H1 (cell line): ENCODE measurements around the gene NME7. TPM values are rescaled to one million over a fixed set of nuclear protein-coding genes. Genes with fewer than 3 reads are reported as not detected.

Experiments
- CTCF ChIA-PET: fragments of 300-600 bp; sonication (Branson Sonifier 250); formaldehyde crosslinking; loops from one replicate; lab custom pipeline; 2021; ENCODE audit not compliant: partially characterized antibody; lab: Charles Lee
- POLR2A ChIA-PET: fragments of 300-600 bp; sonication (Branson Sonifier 250); formaldehyde crosslinking; loops from one replicate; lab custom pipeline; 2021; ENCODE audit warnings: inconsistent platforms; ENCODE audit not compliant: partially characterized antibody; lab: Charles Lee
- DNase-seq, 2 experiments: peaks; one replicate each; pipeline versions ENCODE4 v3.0.0 to v3.0.0-alpha.2; 2010 to 2022; ENCODE audit warnings: low spot score in 2 of 2, low read depth in 1 of 2, mixed read lengths in 1 of 2
- FAIRE-seq: peaks from 2 replicates; lab custom pipeline; 2011; peaks lifted over from hg19 to GRCh38; lab: Jason Lieb, UNC
- H2AFZ ChIP-seq: 2 replicates; pipeline ENCODE4 v1.8.1; 2012; ENCODE audit warnings: low read length, inconsistent platforms
- H2AK5ac ChIP-seq: 2 replicates; pipeline ENCODE4 v1.6.1; 2013; ENCODE audit warnings: low read depth, low read length
- H2BK120ac ChIP-seq: replicated peaks from 2 replicates; pipeline ENCODE3; 2013; ENCODE audit warnings: low read depth, low read length, inconsistent platforms
- H2BK12ac ChIP-seq: 2 replicates; pipeline ENCODE4 v1.6.1; 2013; ENCODE audit warnings: low read depth, low read length
- H2BK15ac ChIP-seq: 2 replicates; pipeline ENCODE4 v1.6.1; 2013; ENCODE audit warnings: low read length
- H2BK20ac ChIP-seq: 2 replicates; pipeline ENCODE4 v1.6.1; 2013; ENCODE audit warnings: low read length
- H2BK5ac ChIP-seq: 2 replicates; pipeline ENCODE4 v1.6.1; 2013; ENCODE audit warnings: low read depth, low read length
- H3K14ac ChIP-seq: 2 replicates; pipeline ENCODE4 v1.6.1; 2013; ENCODE audit warnings: inconsistent platforms; ENCODE audit not compliant: insufficient read length
- H3K18ac ChIP-seq: 2 replicates; pipeline ENCODE4 v1.6.1; 2013; ENCODE audit warnings: low read length; ENCODE audit errors: extremely low read depth
- H3K23ac ChIP-seq: 2 replicates; pipeline ENCODE4 v1.6.1; 2013; ENCODE audit warnings: inconsistent platforms; ENCODE audit not compliant: insufficient read length
- H3K23me2 ChIP-seq: 2 replicates; pipeline ENCODE4 v1.6.1; 2013; ENCODE audit warnings: low read depth, low read length
- H3K27ac ChIP-seq: 2 replicates; pipeline ENCODE4 v1.6.1; 2011; ENCODE audit warnings: low read depth, low read length, inconsistent platforms
- H3K27me3 ChIP-seq, 4 experiments: replicated peaks in 1 of 4; 1 replicate in 1 of 4; 2 replicates in 3 of 4; pipeline versions ENCODE4 v1.6.1 to v1.8.1; 2011 to 2013; ENCODE audit warnings: low read length in 3 of 4, mild to moderate bottlenecking in 3 of 4, inconsistent platforms in 2 of 4, mixed read lengths in 2 of 4, moderate library complexity in 1 of 4; ENCODE audit not compliant: control insufficient read depth in 3 of 4, insufficient read depth in 3 of 4; ENCODE audit errors: extremely low read depth in 1 of 4
- H3K36me3 ChIP-seq, 4 experiments: 2 replicates each; pipeline versions ENCODE4 v1.6.1 to v1.8.1; 2011 to 2013; ENCODE audit warnings: mild to moderate bottlenecking in 4 of 4, low read length in 3 of 4, moderate library complexity in 2 of 4, control low read depth in 1 of 4, inconsistent platforms in 1 of 4; ENCODE audit not compliant: insufficient read depth in 4 of 4, control insufficient read depth in 2 of 4
- H3K4ac ChIP-seq: replicated peaks from 2 replicates; pipeline ENCODE3; 2013; ENCODE audit warnings: low read length, low read depth, mixed read lengths, inconsistent platforms; ENCODE audit not compliant: insufficient read length
- H3K4me1 ChIP-seq, 4 experiments: replicated peaks in 1 of 4; 1 replicate in 1 of 4; 2 replicates in 3 of 4; pipeline versions ENCODE4 v1.6.1 to v1.8.1; 2011 to 2013; ENCODE audit warnings: low read length in 3 of 4, inconsistent platforms in 2 of 4, mixed read lengths in 1 of 4; ENCODE audit not compliant: insufficient read depth in 4 of 4, control insufficient read depth in 3 of 4
- H3K4me2 ChIP-seq, 2 experiments: 2 replicates each; pipeline versions ENCODE4 v1.6.1 to v1.8.1; 2011 to 2013; ENCODE audit warnings: low read depth in 2 of 2, low read length in 2 of 2, control low read depth in 1 of 2, inconsistent platforms in 1 of 2, mild to moderate bottlenecking in 1 of 2; ENCODE audit not compliant: insufficient read depth in 1 of 2
- H3K4me3 ChIP-seq, 4 experiments: fragments of 200-600, 300-600 bp in 1 of 4; sonication (generic), shearing (Covaris generic), sonication (Bioruptor Twin) in 1 of 4; 2 replicates each; pipeline versions ENCODE4 v1.5.1 to v1.8.1; 2011 to 2016; ENCODE audit warnings: low read length in 4 of 4, low read depth in 3 of 4, control low read depth in 2 of 4, inconsistent platforms in 2 of 4, mild to moderate bottlenecking in 2 of 4, mixed read lengths in 1 of 4, moderate library complexity in 1 of 4; ENCODE audit not compliant: insufficient read depth in 2 of 4; ENCODE audit errors: extremely low read depth in 1 of 4
- H3K56ac ChIP-seq: replicated peaks from 2 replicates; pipeline ENCODE3; 2013; ENCODE audit warnings: low read depth, mild to moderate bottlenecking, mixed read lengths, low read length, inconsistent platforms; ENCODE audit not compliant: insufficient read length
- H3K79me1 ChIP-seq: 2 replicates; pipeline ENCODE4 v1.6.1; 2013; ENCODE audit warnings: low read depth, low read length, control low read depth
- H3K79me2 ChIP-seq, 2 experiments: 2 replicates each; pipeline versions ENCODE4 v1.6.1 to v1.8.1; 2012 to 2013; ENCODE audit warnings: low read length in 2 of 2, mild to moderate bottlenecking in 2 of 2, inconsistent platforms in 1 of 2; ENCODE audit not compliant: insufficient read depth in 2 of 2, control insufficient read depth in 1 of 2
- H3K9ac ChIP-seq, 4 experiments: replicated peaks in 1 of 4; 1 replicate in 1 of 4; 2 replicates in 3 of 4; pipeline versions ENCODE4 v1.6.1 to v1.8.1; 2011 to 2013; ENCODE audit warnings: low read depth in 3 of 4, low read length in 3 of 4, control low read depth in 2 of 4, mild to moderate bottlenecking in 2 of 4, moderate library complexity in 2 of 4, inconsistent platforms in 1 of 4; ENCODE audit errors: extremely low read depth in 1 of 4
- H3K9me3 ChIP-seq, 2 experiments: 2 replicates each; pipeline versions ENCODE4 v1.6.1 to v1.8.1; 2012 to 2013; ENCODE audit warnings: mild to moderate bottlenecking in 2 of 2, moderate library complexity in 2 of 2, control low read depth in 1 of 2, inconsistent platforms in 1 of 2, low read depth in 1 of 2, low read length in 1 of 2, mixed read lengths in 1 of 2; ENCODE audit not compliant: insufficient read depth in 2 of 2
- H4K20me1 ChIP-seq, 2 experiments: replicated peaks in 1 of 2; 2 replicates each; pipeline versions ENCODE3 to v1.8.1; 2011 to 2013; ENCODE audit warnings: inconsistent platforms in 2 of 2, low read length in 2 of 2, mild to moderate bottlenecking in 1 of 2; ENCODE audit not compliant: insufficient read depth in 2 of 2, control insufficient read depth in 1 of 2
- H4K5ac ChIP-seq: 2 replicates; pipeline ENCODE4 v1.6.1; 2013; ENCODE audit warnings: low read length, low read depth, mixed read lengths, inconsistent platforms; ENCODE audit not compliant: insufficient read length
- H4K8ac ChIP-seq: 2 replicates; pipeline ENCODE4 v1.8.0; 2013; ENCODE audit warnings: mild to moderate bottlenecking, moderate library complexity, low read length, inconsistent platforms; ENCODE audit not compliant: insufficient read depth; ENCODE audit errors: extremely low read depth
- H4K91ac ChIP-seq: replicated peaks from 2 replicates; pipeline ENCODE3; 2013; ENCODE audit warnings: low read length, mixed read lengths, inconsistent platforms; ENCODE audit not compliant: insufficient read length
- BACH1 ChIP-seq: IDR thresholded peaks from 2 replicates; pipeline ENCODE4 v1.6.1; 2012; ENCODE audit warnings: low read length, improper control_type of control experiment
- KDM1A ChIP-seq: fragments of 200-600, 300-600 bp; sonication (generic); IDR thresholded peaks from 2 replicates; pipeline ENCODE4 v1.7.1; 2016; ENCODE audit warnings: mild to moderate bottlenecking, low read length, borderline replicate concordance
- POLR2A ChIP-seq, 2 experiments: IDR thresholded peaks; 1 replicate in 1 of 2; 2 replicates in 1 of 2; pipeline ENCODE4 v1.6.1; 2011; ENCODE audit warnings: low read depth in 2 of 2, low read length in 2 of 2, mild to moderate bottlenecking in 2 of 2; ENCODE audit errors: control extremely low read depth in 1 of 2
- RAD21 ChIP-seq, 2 experiments: IDR thresholded peaks in 1 of 2; conservative IDR thresholded peaks in 1 of 2; 2 replicates each; pipeline ENCODE4 v1.6.1; 2011; ENCODE audit warnings: low read depth in 2 of 2, low read length in 2 of 2, improper control_type of control experiment in 1 of 2, inconsistent platforms in 1 of 2, mild to moderate bottlenecking in 1 of 2, moderate library complexity in 1 of 2
- RXRA ChIP-seq: IDR thresholded peaks from 2 replicates; pipeline ENCODE4 v1.6.1; 2011; ENCODE audit warnings: low read depth, mild to moderate bottlenecking, low read length, moderate library complexity; ENCODE audit not compliant: insufficient read depth
- SIRT6 ChIP-seq: IDR thresholded peaks from one replicate; pipeline ENCODE4 v1.7.1; 2012; ENCODE audit warnings: low read length, inconsistent platforms
- SP1 ChIP-seq: IDR thresholded peaks from 2 replicates; pipeline ENCODE4 v1.6.1; 2011; ENCODE audit warnings: low read depth, low read length
- SP4 ChIP-seq: IDR thresholded peaks from 2 replicates; pipeline ENCODE4 v1.6.1; 2012; ENCODE audit warnings: low read length, inconsistent platforms
- TAF1 ChIP-seq: IDR thresholded peaks from 2 replicates; pipeline ENCODE4 v1.6.1; 2011; ENCODE audit warnings: mild to moderate bottlenecking, low read depth, low read length
- WGBS, 2 experiments: shearing (Covaris generic) in 1 of 2; methylation state at CpG; one replicate each; pipeline versions ENCODE4 v1.1.6 to v1.1.7; 2013 to 2015; ENCODE audit warnings: low lambda C conversion rate in 2 of 2, mixed read lengths in 2 of 2, inconsistent platforms in 1 of 2, low coverage in 1 of 2, missing lambda C conversion rate in 1 of 2; ENCODE audit not compliant: insufficient replicate concordance in 2 of 2, insufficient coverage in 1 of 2, insufficient read length in 1 of 2; ENCODE audit errors: extremely low coverage in 1 of 2, missing lambda C conversion rate in 1 of 2; 5-methylcytosine and 5-hydroxymethylcytosine counted together
- polyA plus RNA-seq, 7 experiments: library from polyadenylated mRNA; depleted of rRNA in 3 of 7; stranded (reverse) in 5 of 7; unstranded in 2 of 7; fragments of >200 nt in 5 of 7; fragments of 200-250 nt in 2 of 7; gene quantifications; 1 replicate in 5 of 7; 2 replicates in 1 of 7; 4 replicates in 1 of 7; pipeline versions ENCODE4 v1.2.1 to v1.2.3, GENCODE V29; 2011 to 2013; ENCODE audit warnings: missing spikeins in 2 of 7, mixed read lengths in 2 of 7
- total RNA-seq: library from RNA; stranded (reverse); fragmentation: NEBNext Ultra II Directional; extraction: Animal tissue kit (Norgen Biotek cat#: 25700); gene quantifications from 2 replicates; pipeline ENCODE4 v1.2.1, GENCODE V29; 2021

The NME7 gene
- total and polyA plus RNA-seq, 2 of the 8 experiments (the other 6 are each of a cell fraction or from before 2014, with no cell fraction given), result 11.6 to 28.5 TPM

DNA sequence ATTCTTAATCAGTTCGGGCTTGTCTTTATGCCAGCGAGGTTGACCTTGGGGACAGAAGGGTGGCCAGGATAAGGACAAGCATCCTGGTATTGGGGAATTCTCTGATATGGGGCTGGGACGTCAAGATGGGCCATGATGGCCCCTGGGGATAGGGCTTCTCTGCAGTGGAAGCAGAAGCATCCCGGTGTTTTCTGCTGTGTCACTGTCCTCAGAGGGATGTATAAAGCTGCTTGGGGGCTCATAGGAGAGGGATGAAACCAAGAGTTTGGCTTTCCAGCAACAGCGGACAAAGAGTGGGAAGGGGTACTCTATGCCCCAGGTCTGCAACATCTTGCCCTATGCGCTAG lies 262.5 kb downstream of the NME7 start:
- Histone ChIP-seq H4K20me1 (peaks cover 2 to 3% of the 10 kb centered on the region in 2 experiments), H3K79me1 (peaks cover 12% of the 10 kb centered on the region; the same call in 1 of the 2 replicates), H3K56ac (no peak overlapping the region), H4K5ac (no peak overlapping the region), H2BK15ac (0 out of 2 replicates have a peak overlapping the region, but pooled peaks have one; percentile 95), H3K4me1 (peaks cover 16 to 30% (median 20%) of the 10 kb centered on the region in 4 experiments), H4K8ac (no peak overlapping the region), H3K36me3 (no peaks in the 10 kb centered on the region), H2BK20ac (peak overlapping the region; percentile 67; the same call in 1 of the 2 replicates), H2AFZ (no peak overlapping the region), H3K27me3 (no peaks in the 10 kb centered on the region; a peak in 2 of 7 replicates), H3K4me2 (peak overlapping the region; percentile 76 to 95), H3K4ac (peak overlapping the region; percentile 25), H3K14ac (no peak overlapping the region), H3K27ac (0 out of 2 replicates have a peak overlapping the region, but pooled peaks have one; percentile 83), H3K18ac (no peak overlapping the region), H2BK120ac (peak overlapping the region; percentile 10)
- ChIA-PET POLR2A (interaction anchor here (1.2 to 4.8 kb wide), 4 partner anchors 10 to 26 kb away, joined by 3 to 20 read pairs (median 7); no protein-coding TSS in a partner anchor), CTCF (no interaction called here)
- FAIRE-seq, result no peak
- TF ChIP-seq KDM1A (no peak), RXRA (no peak), POLR2A (IDR thresholded peaks at IDR 0.05; ENCODE audit: control extremely low read depth in 1 of 2, low read depth in 2 of 2, low read length in 2 of 2) (no peak), RAD21 (IDR thresholded peaks at IDR 0.05 in 1 of 2, conservative IDR thresholded peaks at IDR 0.05 in 1 of 2; ENCODE audit: low read depth in 2 of 2, low read length in 2 of 2) (no peak), SIRT6 (no peak), SP1 (0 out of 2 replicates have a peak, but pooled peaks have one; percentile 7), SP4 (no peak), TAF1 (0 out of 2 replicates have a peak, but pooled peaks have one; percentile 8), BACH1 (no peak)
- TF ChIP-seq, all 59 proteins: peak for 2
- 71% methylated on average over 6 of the region's 6 CpGs; no CpG with 5 or more reads in 1 of the 2 experiments for WGBS, 2 experiments
- no peak overlapping the region for H3K23ac ChIP-seq
- no peaks in the 10 kb centered on the region for H3K9me3 ChIP-seq
- H4K91ac ChIP-seq, result peak overlapping the region; percentile 53
- H2BK5ac ChIP-seq, result 0 out of 2 replicates have a peak overlapping the region, but pooled peaks have one; percentile 35
- H3K23me2 ChIP-seq, result peaks cover 12% of the 10 kb centered on the region
- no peak overlapping the region for H2BK12ac ChIP-seq
- H3K9ac ChIP-seq, result peak overlapping the region in 3 of 4 experiments; percentile 54 to 76 (median 70); a peak in 5 of 7 replicates
- H3K4me3 ChIP-seq, result peak overlapping the region; percentile 61 to 93 (median 68)
- H3K79me2 ChIP-seq, result peaks cover 20 to 31% of the 10 kb centered on the region in 2 experiments
- no peak for DNase-seq
- no peak overlapping the region for H2AK5ac ChIP-seq
